Measurements from ENCODE around the gene SYDE2.
A peak's percentile ranks its signal among the peaks of the same experiment; 100 is the strongest.
"Not testable (repeated sequence)": the region's sequence is repeated elsewhere in the genome, so short reads cannot be mapped to it uniquely, and the experiment has no call there.

The SYDE2 gene

GRCh38 chr1:85216697-85217096 lies 15.9 kb upstream of the SYDE2 start:
- no peak for DNase-seq

- no peak for DNase-seq
Measured at GRCh38 chr1:85214654-85215053, 13.8 kb upstream of the SYDE2 start.

DNA sequence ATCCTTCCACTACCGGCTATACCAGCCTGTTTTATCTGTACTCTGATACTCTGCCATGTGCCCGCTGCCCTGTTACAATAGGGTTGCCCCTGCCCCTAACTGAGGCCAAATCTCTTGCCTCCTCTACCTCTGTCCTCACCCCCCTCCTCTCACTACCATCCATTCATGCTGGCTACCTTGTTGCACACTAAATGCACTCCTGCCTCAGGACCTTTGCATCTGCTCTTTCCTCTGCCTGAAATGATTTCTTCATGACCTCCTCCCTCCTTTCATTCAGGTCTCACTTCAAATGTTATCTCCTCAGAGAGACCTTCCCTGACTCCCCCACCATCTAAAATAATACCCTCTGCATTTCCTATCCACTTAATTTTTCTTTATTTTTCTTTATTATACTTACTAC lies 7.7 kb upstream of the SYDE2 start:
- DNase-seq, result no peak

- peak; percentile 30 for DNase-seq
Measured at GRCh38 chr1:85203573-85204171, 2.9 kb upstream of the SYDE2 start.

- no peak for DNase-seq
Measured at GRCh38 chr1:85202864-85203255, 2.0 kb upstream of the SYDE2 start.

GRCh38 chr1:85202092-85202863 lies 1.5 kb upstream of the SYDE2 start:
- no peak for DNase-seq

- peak; percentile 72 for DNase-seq
Measured at GRCh38 chr1:85201340-85202091, 700 bp upstream of the SYDE2 start.

DNA sequence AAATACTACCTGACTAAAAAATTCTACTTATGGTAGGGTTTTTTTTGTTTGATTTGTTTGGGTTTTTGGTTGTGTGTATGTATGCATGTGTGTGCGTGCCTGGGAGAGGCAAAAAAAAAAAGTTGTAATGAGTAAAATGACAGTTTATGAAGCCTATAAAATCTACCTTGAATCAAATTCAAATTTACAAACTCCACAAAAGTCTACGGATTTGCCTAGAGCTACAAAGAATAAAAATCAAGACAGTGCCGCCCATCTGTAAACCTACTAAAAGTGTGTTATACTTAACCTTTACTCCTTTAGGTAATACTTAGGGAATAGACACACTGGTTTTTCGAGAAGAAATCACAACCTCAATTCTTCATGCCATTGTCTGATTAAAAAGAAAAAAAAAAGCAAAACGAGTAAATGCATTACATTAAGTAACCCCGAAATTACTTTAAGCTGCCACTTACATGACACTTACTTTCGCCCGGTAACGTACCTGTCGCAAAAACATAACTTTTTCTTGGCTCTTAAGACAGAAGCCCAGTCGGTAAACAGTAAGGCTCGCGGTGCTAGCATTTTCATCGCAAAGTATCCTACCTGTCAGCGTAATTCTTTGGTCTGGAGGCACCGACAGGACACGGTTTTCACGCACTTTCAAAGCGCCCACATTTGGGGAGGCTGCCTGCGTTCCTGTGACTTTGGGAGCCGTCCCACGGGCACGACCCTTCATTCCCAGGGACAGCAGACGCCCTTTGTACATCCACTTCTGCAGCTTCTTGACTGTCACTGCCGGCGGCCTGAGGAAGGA lies 951 bp downstream of the SYDE2 start:
- peak; percentile 9 for DNase-seq

DNA sequence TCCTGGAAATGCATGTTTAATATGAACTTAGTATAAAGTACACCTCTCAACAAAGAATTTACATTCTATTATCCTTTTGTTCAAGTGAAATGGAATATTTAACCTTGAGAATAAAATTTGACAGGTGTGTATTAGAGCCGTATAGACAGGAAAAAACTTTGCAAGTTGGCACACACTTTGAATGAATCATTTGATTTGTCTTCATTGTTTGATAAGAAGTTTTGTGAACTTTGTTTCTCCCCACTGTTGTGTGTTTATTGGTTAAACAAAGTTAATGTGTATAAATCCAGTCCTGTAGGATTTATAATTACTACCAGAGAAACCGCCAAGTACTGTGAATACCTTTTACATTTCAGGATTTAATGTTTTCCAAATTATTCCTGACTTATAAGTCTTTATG lies 2.0 kb downstream of the SYDE2 start:
- no peak for DNase-seq

- DNase-seq, result no peak
Measured at GRCh38 chr1:85196358-85196757, 4.5 kb downstream of the SYDE2 start.

GRCh38 chr1:85195703-85196102 lies 5.1 kb downstream of the SYDE2 start:
- DNase-seq, result no peak

DNA sequence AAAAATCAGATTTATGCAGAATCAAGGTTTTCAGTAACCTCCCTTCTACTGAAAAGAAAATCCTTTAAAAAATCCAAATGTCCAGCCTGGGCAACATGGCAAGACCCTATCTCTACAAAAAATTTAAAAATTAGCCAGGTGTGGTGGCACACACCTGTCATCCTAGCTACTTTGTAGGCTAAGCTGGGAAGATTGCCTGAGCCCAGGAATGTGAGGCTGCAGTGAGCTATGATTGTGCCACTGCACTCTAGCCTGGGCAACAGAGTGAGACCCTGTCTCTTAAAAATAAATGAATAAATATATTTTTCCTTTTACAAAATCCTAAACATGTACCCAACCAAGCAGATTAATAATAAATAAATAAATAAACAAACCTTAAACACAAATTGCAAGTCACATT lies 8.7 kb downstream of the SYDE2 start:
- DNase-seq, result not testable (repeated sequence)

DNA sequence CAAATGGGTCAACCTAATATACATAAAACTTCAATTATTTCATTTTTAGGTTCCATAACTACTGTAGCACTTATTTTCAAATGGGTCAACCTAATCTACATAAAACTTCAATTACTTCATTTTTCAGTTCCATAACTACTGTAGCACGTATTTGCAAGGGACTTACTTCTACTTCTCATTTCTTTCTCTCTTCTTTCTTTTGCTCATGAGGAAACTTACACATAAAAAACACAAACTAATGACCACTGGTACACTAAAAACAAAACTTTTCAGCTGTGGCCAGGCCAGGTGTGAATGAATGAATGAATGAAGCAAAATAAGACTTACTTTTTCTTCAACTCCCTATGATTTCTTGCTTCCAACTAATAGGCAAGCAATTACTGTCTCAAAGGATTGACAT lies 11.7 kb downstream of the SYDE2 start:
- no peak for DNase-seq

GRCh38 chr1:85188530-85188929 lies 12.3 kb downstream of the SYDE2 start:
- no peak for DNase-seq

DNA sequence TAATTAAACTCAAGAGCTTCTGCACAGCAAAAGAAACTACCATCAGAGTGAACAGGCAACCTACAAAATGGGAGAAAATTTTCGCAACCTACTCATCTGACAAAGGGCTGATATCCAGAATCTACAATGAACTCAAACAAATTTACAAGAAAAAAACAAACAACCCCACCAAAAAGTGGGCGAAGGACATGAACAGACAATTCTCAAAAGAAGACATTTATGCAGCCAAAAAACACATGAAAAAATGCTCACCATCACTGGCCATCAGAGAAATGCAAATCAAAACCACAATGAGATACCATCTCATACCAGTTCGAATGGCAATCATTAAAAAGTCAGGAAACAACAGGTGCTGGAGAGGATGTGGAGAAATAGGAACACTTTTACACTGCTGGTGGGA lies 13.8 kb downstream of the SYDE2 start:
- DNase-seq, result not testable (repeated sequence)

- no peak for DNase-seq
Measured at GRCh38 chr1:85184245-85184644, 16.6 kb downstream of the SYDE2 start.

DNA sequence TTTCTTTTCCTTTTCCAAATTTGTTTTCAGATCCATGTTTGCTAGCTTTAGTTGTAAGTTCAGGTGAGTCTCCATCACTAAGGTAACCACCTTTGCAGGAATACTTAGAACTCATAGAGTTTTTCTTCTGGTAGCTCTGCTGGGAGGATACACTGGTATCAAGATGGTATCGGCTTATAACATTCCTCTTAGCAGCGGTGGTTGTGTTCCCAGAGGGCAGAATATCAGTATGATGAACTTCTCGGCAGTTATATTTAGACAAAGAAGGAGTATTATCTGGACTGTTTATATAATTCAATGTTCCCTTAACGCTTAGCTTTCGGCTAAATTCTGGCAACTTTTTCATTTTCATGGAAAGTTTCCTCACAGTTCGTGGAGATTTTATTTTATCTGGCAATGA lies 18.1 kb downstream of the SYDE2 start:
- no peak for DNase-seq

- DNase-seq, result no peak
Measured at GRCh38 chr1:85180869-85181268, 19.9 kb downstream of the SYDE2 start.

- no peak for DNase-seq
Measured at GRCh38 chr1:85179522-85179921, 21.3 kb downstream of the SYDE2 start.

- no peak for DNase-seq
Measured at GRCh38 chr1:85178396-85178795, 22.4 kb downstream of the SYDE2 start.

- no peak for DNase-seq
Measured at GRCh38 chr1:85174503-85174902, 26.3 kb downstream of the SYDE2 start.

DNA sequence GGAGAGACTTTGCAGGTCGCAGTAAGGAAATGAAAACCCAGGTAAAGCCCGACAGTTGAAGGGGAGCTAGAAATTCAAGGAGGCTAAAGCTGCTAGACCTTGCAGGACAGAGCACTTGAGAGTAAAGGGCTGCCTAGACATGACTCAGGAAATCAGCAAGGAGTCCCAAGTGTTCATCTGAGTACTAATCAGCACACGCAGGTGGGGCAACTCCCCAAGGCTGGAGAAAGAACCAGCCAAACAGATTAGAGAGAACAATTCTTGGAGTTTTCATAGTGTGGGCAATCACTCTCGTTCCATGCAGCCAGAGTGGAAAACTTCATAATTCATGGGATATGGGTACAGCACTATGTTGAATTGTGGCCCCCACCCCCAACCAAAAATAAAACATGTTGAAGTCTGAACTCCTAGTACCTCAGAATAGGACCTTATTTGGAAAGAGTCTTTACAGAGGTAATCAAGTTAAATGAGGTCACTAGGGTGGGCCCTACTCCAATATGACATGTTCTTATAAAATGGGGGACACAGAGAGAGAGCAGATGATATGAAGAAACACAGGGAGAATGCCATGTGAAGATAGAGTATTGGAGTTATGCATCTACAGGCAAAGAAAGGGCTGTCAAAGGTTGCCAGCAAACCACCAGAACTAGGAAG lies 28.0 kb downstream of the SYDE2 start:
- DNase-seq, result no peak

- no peak for DNase-seq
Measured at GRCh38 chr1:85171721-85172120, 29.1 kb downstream of the SYDE2 start.

All from HCEC 1CT (cell line).